Stimulated activated CD4-positive, alpha-beta T cell treated with anti-CD3 and anti-CD28 coated beads, TNF-alpha, amount 100 ng/mL, for 1 hour (primary cell): ENCODE results near the gene STAT3.
"Not testable (repeated sequence)": the region's sequence is repeated elsewhere in the genome, so short reads cannot be mapped to it uniquely, and the experiment has no call there.

ENCODE experiments used
- DNase-seq, 3 donors: peaks; one replicate each; pipeline ENCODE4 v3.0.0-alpha.2; 2020; ENCODE audit warnings: low read depth in 3 of 3, low spot score in 1 of 3

Gene STAT3

DNA sequence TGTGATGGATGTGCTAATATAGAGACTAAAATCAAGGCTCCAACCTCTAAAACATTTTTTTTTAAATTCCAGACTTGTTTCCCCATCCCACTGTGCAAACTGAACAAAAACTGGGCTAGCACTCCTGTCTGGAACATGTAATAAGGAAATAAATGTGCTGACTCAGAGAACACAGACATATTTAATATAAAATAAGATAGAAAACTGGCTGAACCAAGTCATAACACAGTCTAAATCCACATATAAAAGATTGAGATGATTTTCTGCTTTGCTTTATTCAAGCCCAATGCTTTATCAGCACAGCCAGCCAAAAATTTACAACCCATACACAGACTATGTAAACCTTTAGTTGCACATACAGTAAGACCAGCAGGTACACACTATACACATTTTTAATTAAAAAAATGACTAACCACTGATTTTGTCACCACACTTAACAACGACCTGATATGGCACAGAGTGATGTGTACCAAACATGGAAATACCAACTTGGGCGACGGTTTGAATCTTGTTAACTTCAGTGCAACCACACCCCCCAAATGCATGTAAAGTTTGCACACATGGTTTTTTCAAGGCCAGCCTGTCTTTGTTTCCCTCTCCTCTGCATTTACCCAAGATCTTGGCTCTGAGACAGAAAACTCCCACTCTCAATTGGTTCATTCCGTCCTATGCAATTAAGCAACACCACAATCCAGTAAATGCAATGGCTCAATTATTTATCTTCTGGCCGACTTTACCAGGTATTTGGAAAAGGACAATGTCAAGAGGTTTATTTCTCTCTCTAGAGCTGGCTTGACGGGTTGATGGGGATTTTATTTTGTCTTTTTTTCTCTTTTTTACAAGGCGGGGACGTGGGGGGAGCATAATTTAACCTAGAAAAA, 1.2 kb downstream of the STAT3 start:
- DNase-seq = no peak

DNA sequence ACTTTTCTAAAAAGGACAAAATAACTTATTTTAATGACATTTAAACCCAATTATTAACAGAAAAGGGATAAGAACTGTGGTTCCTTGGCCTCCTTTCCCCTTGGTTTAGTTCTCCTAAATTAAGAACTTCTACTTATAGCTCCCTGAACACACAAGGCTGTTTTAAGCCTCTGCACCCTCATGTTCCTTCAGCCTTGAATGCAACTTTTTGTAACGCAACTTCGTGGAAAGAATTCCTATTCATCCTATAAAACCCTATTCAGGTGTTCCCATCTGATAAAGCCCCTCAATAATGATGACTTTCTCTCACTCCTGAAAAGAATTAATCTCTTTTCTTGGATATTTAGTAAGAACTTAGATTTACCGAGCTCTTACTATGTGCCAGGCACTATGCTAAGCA, 6.3 kb downstream of the STAT3 start:
- no peak for DNase-seq

DNA sequence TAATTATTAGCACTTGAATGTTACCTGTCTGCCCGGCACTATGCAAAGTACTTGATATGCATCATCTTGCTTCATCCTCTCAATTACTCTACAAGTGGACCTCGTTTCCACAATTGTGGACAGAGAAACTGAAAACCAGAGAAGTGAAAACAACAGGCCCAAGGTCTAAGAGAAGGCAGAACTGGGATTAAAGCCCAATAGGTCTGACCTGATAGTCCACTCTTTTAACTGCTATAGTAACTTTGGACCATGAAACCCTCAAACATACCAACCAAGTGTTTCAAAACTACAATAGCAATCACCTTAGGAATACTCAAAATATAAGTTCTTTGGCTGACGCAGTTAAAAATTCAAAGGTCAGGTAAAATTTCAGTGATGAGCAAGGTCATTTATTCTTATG, 7.3 kb downstream of the STAT3 start:
- DNase-seq = no peak

DNA sequence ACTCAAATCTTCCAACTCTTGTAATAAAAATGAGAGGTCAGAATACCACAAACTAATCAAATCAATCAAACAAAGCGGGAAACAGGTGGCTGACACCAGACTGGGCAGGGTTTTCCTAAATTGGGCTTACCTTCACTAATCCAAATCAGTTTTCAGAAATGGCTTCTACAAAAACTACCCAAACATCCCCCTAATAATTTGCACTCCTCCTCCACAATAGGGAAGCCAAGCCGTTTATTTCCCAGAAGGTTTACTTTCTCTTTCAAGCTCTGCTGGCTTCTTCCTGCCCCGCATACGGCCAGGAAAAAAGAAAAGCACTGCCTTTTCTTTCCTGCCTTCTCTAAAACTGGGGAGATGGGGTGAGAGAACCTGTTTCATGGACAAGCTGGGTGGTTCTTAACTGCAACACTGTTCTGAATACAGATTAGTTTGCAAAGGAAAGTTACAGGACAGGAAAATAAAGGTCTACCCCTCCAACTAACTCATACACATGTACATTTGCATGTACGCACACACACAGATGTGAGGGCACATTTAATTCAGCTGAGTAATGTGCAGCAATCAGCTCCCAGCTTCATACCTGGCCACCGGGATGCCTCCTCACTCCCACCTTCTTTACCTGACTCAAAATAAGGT, 9.2 kb downstream of the STAT3 start:
- no peak for DNase-seq

DNA sequence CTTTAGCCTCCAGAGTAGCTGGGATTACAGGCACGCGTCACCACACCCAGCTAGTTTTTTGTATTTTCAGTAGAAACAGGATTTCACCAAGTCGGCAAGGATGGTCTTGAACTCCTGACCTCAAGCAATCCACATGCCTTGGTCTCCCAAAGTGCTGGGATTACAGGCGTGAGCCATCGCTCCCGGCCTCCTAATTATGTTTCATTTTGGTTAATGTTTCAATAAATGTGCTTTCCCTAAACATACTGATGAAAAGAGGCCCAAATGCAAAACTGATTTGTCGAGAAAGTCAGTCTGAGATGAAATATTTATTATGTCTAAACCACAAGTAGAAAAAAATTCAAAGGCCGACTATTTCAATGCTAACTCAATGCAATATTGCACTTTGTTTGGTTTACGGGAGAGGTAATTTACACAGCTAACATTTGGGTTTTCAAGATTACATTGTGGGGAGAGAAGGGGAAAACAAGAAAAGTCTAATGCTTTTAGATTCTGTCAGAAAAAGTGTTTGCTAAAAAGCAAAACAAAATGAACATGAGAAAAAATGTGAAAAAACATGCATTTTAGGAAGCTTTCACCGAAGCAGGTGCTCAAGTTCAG, 9.8 kb downstream of the STAT3 start:
- no peak for DNase-seq

DNA sequence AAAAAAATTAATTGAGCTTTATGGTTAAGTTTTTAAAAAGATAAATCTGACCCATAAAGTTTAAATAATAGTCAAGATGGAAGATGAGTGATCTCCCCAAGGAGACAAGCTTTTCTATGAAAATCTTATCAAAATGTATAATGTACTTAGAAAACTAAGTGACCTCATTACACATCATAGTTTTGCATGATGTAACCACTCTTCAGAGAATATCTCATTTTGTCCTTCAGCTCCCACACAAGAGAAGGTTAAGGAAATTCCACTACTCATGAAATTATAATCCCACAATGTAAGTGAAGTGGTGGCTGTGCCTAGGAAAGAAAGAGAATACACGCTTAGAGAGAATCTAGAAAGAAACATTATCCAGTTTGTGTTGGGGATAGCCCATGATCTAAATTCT, 14.3 kb downstream of the STAT3 start:
- DNase-seq = no peak

DNA sequence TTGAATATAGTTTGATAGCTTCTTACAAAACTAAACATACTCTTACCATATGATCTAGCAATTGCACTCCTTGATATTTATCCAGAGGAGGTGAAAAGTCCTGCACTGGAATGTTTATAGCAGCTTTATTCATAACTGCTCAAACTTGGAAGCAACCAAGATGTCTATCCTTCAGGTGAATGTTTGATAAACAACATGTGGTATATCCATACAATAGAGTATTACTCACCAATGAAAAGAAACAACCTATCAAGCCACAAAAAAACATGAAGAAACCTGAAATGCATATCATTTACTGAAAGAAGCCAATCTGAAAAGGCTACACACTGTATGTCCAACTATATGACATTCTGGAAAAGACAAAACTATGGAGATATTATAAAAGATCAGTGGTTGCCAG, 16.1 kb downstream of the STAT3 start:
- DNase-seq = no peak

DNA sequence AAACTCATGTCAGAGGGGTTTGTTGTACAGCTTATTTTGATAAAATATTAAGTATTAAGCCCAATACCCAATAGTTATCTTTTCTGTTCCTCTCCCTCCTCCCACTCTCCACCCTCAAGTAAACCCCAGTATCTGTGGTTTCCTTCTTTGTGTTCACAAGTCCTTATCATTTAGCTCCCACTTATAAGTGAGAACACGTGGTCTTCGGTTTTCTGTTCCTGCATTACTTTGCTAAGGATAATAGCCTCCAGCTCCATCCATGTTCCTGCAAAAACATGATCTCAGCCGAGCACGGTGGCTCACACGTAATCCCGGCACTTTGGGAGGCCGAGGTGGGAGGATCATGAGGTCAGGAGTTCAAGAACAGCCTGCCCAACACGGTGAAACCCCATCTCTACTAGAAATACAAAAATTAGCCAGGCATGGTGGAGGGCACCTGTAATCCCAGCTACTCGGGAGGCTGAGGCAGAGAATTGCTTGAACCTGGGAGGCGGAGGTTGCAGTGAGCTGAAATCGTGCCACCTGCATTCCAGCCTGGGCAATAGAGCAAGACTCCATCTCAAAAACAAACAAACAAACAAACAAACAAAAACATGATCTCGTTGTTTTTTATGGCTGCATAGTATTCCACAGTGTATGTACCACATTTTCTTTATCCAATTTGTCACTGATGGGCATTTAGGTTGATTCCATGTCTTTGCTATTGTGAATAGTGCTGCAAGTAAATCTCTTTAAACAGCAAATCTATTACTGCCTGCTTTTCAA, 19.3 kb downstream of the STAT3 start:
- not testable (repeated sequence) for DNase-seq

DNA sequence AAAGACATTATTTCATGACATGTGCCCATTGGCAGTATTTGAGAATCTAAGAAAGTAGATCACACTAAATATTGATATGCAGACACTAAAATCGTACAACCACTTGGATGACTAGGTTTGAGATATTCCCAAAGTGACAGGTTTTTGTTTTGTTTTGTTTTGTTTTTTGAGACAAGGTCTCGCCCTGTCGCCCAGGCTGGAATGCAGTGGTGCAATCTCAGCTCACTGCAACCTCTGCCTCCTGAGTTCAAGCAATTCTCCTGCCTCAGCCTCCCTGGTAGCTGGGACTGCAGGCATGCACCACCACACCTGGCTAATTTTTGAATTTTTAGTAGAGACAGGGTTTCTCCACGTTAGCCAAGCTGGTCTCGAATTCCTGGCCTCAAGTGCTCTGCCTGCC, 19.9 kb downstream of the STAT3 start:
- DNase-seq = not testable (repeated sequence)

DNA sequence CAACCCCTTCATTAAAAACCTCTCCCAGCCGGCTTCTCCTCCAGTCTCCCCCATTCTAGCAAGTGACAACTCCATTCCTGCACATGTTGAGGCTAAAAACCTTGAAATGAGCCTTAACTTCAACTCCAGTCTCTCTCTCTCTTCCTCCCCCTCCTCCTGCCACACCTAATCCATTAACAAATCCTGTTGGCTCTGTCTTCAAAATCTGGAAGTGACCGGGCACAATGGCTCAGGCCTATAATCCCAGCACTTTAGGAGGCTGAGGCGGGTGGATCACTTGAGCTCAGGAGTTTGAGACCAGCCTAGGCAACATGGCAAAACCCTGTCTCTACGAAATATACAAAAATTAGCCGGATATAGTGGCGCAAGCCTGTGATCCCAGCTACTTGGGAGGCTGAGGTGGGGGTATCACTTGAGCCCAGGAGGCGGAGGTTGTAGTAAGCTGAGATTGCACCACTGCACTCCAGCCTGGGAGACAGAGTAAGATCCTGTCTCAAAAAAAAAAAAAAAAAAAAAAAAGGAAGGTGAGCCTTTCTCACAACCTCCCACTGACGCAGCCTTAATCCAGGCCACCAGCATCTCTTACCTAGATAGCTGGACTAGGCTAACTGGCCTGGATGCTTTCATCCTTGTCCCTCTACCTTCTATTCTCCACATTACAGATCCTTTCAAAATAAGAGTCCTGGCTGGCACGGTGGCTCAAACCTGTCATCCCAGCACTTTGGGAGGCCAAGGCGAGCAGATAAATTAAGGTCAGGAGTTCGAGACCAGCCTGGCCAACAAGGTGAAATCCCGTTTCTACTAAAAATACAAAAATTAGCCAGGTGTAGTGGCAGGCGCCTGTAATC, 21.8 kb downstream of the STAT3 start:
- DNase-seq = not testable (repeated sequence)

DNA sequence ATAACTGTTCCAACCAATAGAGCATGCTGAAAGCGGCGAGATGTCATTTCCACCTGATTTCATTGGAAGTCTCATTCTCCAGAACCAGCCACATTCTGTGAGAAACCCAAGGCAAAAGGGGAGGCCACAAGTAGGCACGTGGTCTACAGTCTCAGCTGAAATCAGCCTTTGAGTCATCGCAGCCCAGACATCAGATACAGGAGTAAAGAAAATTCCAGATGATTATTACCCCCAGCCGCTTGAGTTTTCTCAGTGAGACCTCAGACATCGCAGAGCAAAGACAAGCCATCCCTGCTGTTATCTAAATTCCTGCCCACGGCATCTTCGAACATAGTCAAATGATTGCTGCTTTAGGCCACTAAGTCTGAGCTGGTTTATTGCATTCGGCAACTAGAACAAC, 23.1 kb downstream of the STAT3 start:
- no peak for DNase-seq

DNA sequence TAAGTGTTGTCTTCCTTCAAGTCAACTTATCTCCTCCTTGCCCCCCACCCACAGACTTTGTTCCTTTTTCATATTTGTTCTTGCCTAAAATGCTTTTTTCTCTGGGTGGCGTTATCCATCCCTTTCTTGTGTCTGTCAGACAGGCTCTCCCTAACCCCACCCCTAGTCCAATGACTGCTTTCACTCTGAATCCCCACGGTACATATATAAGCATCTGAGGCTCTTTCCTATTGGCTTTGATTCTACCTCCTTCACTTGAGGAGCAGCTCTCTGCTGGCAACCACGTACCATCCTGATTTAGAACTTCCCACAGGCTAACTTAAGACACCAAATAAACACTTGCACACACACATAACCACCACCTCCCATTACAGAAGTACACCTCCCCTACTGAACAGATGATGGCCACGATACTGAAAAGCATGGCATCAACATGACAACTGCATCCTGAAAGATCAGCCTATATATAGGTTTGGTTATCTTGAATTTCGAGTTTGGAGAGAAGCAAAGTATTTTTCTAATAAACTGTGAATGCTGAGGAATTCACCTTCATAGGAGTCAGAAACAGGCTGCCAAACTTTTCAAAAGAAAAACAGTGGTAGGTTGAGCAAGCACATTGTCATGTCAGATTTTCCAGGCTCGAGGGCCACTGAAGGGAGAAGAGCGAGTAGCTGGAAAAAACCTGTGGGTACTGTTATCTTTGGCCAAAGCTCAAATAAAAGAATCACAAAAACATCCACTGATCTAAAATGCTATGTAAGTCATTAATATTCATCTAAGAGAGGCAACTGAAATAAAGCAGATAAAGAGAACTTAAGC, 24.3 kb downstream of the STAT3 start:
- DNase-seq = no peak

DNA sequence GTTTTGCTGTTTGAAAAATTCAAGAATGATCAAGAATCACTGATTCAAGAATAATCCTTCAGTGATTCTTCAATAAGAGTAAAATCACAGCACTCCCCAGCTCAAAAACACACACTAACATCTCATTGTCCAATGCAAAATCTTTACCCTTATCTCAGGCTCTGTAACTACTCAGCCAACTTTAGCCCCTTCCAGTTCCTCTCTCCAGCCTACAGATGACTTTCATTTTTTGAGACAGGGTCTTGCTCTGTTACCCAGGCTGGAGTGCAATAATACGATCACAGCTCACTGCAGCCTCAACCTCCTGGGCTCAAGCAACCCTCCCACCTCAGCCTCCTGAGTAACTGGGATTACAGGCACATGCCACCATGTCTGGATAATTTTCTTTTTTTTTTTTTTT, 25.0 kb downstream of the STAT3 start:
- DNase-seq = no peak

DNA sequence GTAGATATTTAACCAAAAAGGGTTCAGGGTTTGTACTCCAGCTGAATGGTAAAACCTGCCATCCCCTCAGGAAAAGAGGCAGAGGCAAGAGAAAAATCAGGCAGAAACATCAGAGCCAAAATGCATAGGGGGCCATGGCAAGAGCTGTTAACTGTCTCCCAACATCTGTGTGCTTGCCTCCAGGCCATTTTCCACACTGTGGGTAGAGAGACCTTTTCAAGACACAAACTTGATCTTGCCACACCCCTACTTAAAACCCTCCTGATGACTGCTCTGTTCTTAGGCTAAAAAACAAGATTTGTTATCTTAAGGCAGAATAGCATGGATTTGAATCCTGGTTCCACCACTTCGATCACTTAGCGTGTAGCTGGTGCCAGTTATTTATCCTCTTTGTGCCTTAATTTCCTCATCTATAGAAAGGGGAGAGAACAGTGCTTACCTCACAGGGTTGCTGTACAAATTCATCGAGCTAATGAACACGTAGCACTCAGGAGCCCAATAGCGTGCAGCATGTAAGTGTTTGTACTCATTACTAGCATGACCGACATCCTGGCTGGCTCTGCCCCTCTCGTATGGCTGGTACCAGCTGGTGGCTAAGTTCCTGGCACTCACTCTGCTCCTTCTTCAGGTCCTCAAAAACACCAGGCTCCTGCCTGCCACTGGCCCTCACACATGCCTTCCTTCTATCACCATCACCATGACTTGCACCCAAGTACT, 25.8 kb downstream of the STAT3 start:
- DNase-seq = no peak

DNA sequence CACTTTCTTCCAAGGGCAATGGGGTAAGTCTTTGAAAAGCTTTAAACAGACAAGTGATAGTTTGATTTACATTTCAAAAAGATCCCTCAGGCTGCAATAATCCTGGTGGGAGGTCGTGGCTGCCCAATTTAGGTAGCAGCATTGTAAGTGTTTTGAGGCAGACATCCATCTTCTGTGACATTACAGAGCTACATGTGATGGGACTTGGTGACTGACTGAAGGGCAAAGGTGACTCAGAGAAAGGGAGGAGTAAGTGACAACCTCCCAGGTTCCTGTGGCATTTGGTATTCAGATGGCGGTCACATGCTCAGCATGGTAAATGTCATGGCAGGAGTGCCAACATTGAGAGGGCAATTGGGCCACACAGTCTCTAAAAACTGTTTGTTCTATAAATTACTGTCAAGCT, 26.5 kb downstream of the STAT3 start:
- DNase-seq = peak in 1 of 3 donors; percentile 7

DNA sequence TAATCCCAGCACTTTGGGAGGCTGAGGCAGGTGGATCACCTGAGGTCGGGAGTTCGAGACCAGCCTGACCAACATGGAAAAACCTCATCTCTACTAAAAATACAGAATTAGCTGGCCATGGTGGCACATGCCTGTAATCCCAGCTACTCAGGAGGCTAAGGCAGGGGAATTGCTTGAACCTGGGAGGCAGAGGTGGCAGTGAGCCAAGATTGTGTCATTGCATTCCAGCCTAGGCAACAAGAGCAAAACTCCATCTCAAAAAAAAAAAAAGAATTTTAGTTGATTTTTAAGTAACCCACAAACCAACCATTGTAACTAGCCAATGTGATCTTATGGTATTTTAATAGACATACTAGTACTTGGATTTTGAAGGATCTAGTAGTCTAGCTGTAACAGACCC, 27.9 kb downstream of the STAT3 start:
- DNase-seq = not testable (repeated sequence)

DNA sequence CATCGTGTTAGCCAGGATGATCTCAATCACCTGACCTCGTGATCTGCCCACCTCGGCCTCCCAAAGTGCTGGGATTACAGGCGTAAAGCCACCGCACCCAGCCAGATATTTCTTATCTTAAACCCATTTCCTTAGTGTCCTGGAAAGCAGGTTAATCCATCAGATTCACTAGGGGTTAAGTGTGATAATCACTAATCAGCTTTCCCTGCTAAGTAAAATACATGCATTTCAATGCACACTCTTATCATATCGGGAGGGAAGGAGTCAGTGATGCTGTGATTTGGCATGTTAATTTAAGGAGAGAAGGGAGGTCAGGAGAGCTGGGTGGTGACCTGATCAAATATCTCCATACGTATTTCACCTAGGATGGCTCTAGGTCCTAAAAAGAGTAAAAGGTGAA, 29.1 kb downstream of the STAT3 start:
- DNase-seq = no peak

DNA sequence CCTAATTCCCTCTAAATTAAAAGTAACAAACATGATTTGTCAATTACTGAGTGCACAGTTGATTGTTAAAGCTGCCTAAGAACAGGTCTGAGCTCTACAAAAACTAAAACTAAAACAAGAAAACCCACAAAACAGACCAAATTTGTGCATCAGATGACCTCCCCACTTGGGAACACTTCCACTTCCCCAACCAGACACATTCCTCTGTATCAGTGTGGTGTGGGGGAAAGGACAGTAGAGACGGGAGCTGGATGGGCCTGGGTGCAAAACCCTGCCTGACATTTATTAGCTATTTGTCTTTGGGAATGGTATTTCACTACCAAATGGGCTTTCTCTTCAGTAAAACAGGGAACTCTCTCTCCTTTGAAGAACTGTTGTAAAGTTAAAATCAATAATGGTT, 29.8 kb downstream of the STAT3 start:
- no peak for DNase-seq
